OCI-LY3 (cell line): ENCODE results near the gene GLYR1.
A peak's percentile ranks its signal among the peaks of the same experiment; 100 is the strongest.

Experiments
- H2AFZ ChIP-seq: fragments of 200-600, 300-600 bp; shearing (Covaris generic); 2 replicates; pipeline ENCODE4 v1.6.0; 2014; ENCODE audit warnings: antibody characterized with exemption, low read depth, low read length
- H3K27ac ChIP-seq: fragments of 200-600, 300-600 bp; sonication (generic); 2 replicates; pipeline ENCODE4 v1.5.1; 2014; ENCODE audit warnings: mild to moderate bottlenecking, low read length, moderate library complexity, mixed read lengths
- H3K27me3 ChIP-seq: fragments of 200-600, 300-600 bp; sonication (generic); 2 replicates; pipeline ENCODE4 v1.6.1; 2014; ENCODE audit warnings: low read depth, low read length, mixed read lengths
- H3K36me3 ChIP-seq: fragments of 200-600, 300-600 bp; sonication (generic); replicated peaks from 2 replicates; pipeline ENCODE3; 2014; ENCODE audit warnings: low read depth, low read length, mixed read lengths
- H3K4me1 ChIP-seq: fragments of 300-600, 200-600 bp; sonication (generic); 2 replicates; pipeline ENCODE4 v1.6.1; 2014; ENCODE audit warnings: low read length, mixed read lengths
- H3K4me2 ChIP-seq: fragments of 200-600, 300-600 bp; sonication (generic); 2 replicates; pipeline ENCODE4 v1.6.1; 2014; ENCODE audit warnings: low read length, mixed read lengths
- H3K4me3 ChIP-seq: fragments of 300-600, 200-600 bp; sonication (generic); 2 replicates; pipeline ENCODE4 v1.5.1; 2014; ENCODE audit warnings: antibody characterized with exemption, mild to moderate bottlenecking, low read length, moderate library complexity
- H3K79me2 ChIP-seq: fragments of 300-600, 200-600 bp; shearing (Covaris generic); 2 replicates; pipeline ENCODE4 v1.6.1; 2014; ENCODE audit warnings: mild to moderate bottlenecking, low read length, mixed read lengths
- H3K9ac ChIP-seq: fragments of 300-600, 200-600 bp; shearing (Covaris generic); 2 replicates; pipeline ENCODE4 v1.6.0; 2014; ENCODE audit warnings: mild to moderate bottlenecking, low read length, moderate library complexity
- H3K9me3 ChIP-seq: fragments of 200-600, 300-600 bp; shearing (Covaris generic); 2 replicates; pipeline ENCODE4 v1.6.1; 2014; ENCODE audit warnings: low read length, mixed read lengths; ENCODE audit not compliant: insufficient read depth
- H4K20me1 ChIP-seq: fragments of 200-600, 300-600 bp; sonication (generic); 2 replicates; pipeline ENCODE4 v1.6.1; 2016; ENCODE audit warnings: low read length, mixed read lengths; ENCODE audit not compliant: insufficient read depth
- CTCF ChIP-seq: fragments of 200-600, 300-600 bp; sonication (generic); IDR thresholded peaks from 2 replicates; pipeline ENCODE4 v1.5.1; 2014; ENCODE audit warnings: antibody characterized with exemption, low read length, low read depth
- EZH2phosphoT487 ChIP-seq: fragments of 200-600 bp; shearing (Covaris generic); IDR thresholded peaks from 2 replicates; pipeline ENCODE4 v1.6.1; 2018; ENCODE audit warnings: antibody characterized with exemption, mixed run types, low read depth

GLYR1 gene

GRCh38 chr16:4801962-4802658 lies 45.0 kb downstream of the GLYR1 start, which contains the start of gene ROGDI:
Gene ROGDI, minus strand, starts transcription at chr16:4802633. Its CDS starts 62 bp downstream, at chr16:4802571.
- TF ChIP-seq EZH2phosphoT487 (no peak), CTCF (no peak)
- Histone ChIP-seq H3K9ac (peak within 1 kb of the TSS; percentile 69), H3K27ac (peak within 1 kb of the TSS; percentile 79), H4K20me1 (no peaks in the 10 kb centered on the region), H3K4me3 (peak within 1 kb of the TSS; percentile 85), H3K9me3 (no peaks in the 10 kb centered on the region), H3K36me3 (peaks cover 2% of the 10 kb centered on the region), H3K4me1 (peaks cover 17% of the 10 kb centered on the region), H3K4me2 (peak within 1 kb of the TSS; percentile 96), H3K79me2 (no peaks in the 10 kb centered on the region), H2AFZ (peak within 1 kb of the TSS; percentile 83), H3K27me3 (no peaks in the 10 kb centered on the region)

GRCh38 chr16:4801051-4801961 lies 45.8 kb downstream of the GLYR1 start:
- H3K4me2 ChIP-seq, result peak overlapping the region; percentile 96
- H3K27ac ChIP-seq, result peak overlapping the region; percentile 57
- no peaks in the 10 kb centered on the region for H3K79me2 ChIP-seq
- no peaks in the 10 kb centered on the region for H3K9me3 ChIP-seq
- H2AFZ ChIP-seq, result peak overlapping the region; percentile 83
- H3K36me3 ChIP-seq, result peaks cover 2% of the 10 kb centered on the region
- no peaks in the 10 kb centered on the region for H3K27me3 ChIP-seq
- H4K20me1 ChIP-seq, result no peaks in the 10 kb centered on the region
- no peak for TF ChIP-seq CTCF
- peak overlapping the region; percentile 69 for H3K9ac ChIP-seq
- peaks cover 17% of the 10 kb centered on the region for H3K4me1 ChIP-seq
- peak overlapping the region; percentile 85 for H3K4me3 ChIP-seq

- Histone ChIP-seq H3K4me1 (peaks cover 17% of the 10 kb centered on the region), H3K27me3 (no peaks in the 10 kb centered on the region), H3K4me2 (no peak overlapping the region), H3K27ac (no peak overlapping the region), H3K9ac (no peak overlapping the region), H3K36me3 (no peaks in the 10 kb centered on the region), H4K20me1 (no peaks in the 10 kb centered on the region), H3K4me3 (no peak overlapping the region), H3K9me3 (no peaks in the 10 kb centered on the region), H3K79me2 (no peaks in the 10 kb centered on the region), H2AFZ (no peak overlapping the region)
- TF ChIP-seq CTCF (no peak), EZH2phosphoT487 (no peak)
These were observed 46.6 kb downstream of the GLYR1 start for GRCh38 chr16:4800290-4801041.
